H1 (cell line): ENCODE results near the gene GADD45A. TPM values are rescaled to one million over a fixed set of nuclear protein-coding genes. Genes with fewer than 3 reads are reported as not detected.

ENCODE experiments used
- CBX8 ChIP-seq: fragments of 300-800, 300-1000 bp; sonication (generic); IDR thresholded peaks from 2 replicates; pipeline ENCODE4 v1.7.1; 2016; ENCODE audit warnings: low read depth, low read length, borderline replicate concordance
- MAFK ChIP-seq: IDR thresholded peaks from 2 replicates; pipeline ENCODE4 v1.6.1; 2012; ENCODE audit warnings: low read depth, mild to moderate bottlenecking, improper control_type of control experiment, low read length
- NANOG ChIP-seq: IDR thresholded peaks from 2 replicates; pipeline ENCODE4 v1.6.1; 2011; ENCODE audit warnings: low read length, low read depth, mild to moderate bottlenecking, inconsistent platforms; ENCODE audit not compliant: insufficient read depth, poor library complexity, severe bottlenecking
- polyA plus RNA-seq, 7 experiments: library from polyadenylated mRNA; depleted of rRNA in 3 of 7; stranded (reverse) in 5 of 7; unstranded in 2 of 7; fragments of >200 nt in 5 of 7; fragments of 200-250 nt in 2 of 7; gene quantifications; 1 replicate in 5 of 7; 2 replicates in 1 of 7; 4 replicates in 1 of 7; pipeline versions ENCODE4 v1.2.1 to v1.2.3, GENCODE V29; 2011 to 2013; ENCODE audit warnings: missing spikeins in 2 of 7, mixed read lengths in 2 of 7
- total RNA-seq: library from RNA; stranded (reverse); fragmentation: NEBNext Ultra II Directional; extraction: Animal tissue kit (Norgen Biotek cat#: 25700); gene quantifications from 2 replicates; pipeline ENCODE4 v1.2.1, GENCODE V29; 2021

Gene GADD45A
- total and polyA plus RNA-seq, 2 of the 8 experiments (the other 6 are each of a cell fraction or from before 2014, with no cell fraction given), result 7.6 to 15.6 TPM

DNA sequence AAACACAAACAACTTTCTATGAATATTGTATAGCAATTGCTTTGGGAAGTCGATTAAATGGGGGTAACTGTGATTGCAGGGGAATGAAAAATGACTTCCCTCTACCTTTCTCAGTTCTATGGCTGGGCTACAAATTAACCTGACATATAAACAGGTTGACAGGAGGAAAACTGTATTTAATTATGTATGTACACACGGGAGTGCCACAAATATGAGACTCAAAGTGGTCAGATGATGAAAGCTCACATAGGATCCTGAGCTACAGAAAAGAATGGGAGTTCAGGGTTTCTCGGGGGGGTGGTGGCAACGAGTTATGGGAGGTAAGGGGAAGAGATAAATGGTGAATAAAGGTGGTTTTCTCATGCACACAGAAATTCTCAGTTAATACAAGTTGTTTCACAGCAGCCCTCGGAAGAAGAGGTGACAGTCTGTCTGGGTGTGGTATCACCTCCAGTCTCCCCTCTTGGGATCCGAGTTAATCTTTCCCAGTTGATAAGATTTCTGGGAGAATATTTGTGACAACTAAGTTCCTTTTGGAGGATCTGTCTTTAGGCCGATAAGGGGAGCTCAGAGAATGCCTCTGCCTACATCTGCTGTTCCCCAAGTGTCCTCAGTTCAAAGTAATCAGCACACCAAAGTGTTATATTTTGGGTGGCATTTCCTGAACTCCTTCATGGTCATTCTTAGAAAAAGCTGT lies 26.3 kb downstream of the GADD45A start (continued):
- TF ChIP-seq CBX8 (no peak), MAFK (no peak), NANOG (no peak)
